Iris pigment epithelial cell (primary cell): ENCODE results near the gene SBF2.
"Not testable (repeated sequence)": the region's sequence is repeated elsewhere in the genome, so short reads cannot be mapped to it uniquely, and the experiment has no call there.

Experiments
- DNase-seq: peaks from one replicate; pipeline ENCODE4 v3.0.0-alpha.2; 2011; ENCODE audit warnings: low read depth

SBF2 gene

DNA sequence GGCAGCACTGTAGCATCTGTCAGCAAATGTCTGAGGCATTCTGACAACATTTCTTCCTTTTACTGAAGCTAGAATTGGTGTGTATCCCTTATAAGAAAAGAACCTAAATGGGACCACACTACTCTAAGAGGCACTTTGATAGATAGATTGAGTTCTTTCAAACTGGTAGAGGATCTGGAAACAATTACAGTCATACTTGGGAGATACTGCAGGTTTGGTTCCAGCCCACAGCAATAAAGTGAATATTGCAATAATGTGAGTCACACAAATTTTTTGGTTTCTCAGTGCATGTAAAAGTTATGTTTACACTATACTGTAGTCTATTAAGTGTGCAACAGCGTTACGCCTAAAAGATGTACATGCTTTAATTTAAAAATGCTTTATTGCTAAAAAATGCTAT, 96.9 kb downstream of the SBF2 start:
- DNase-seq = peak; percentile 47

DNA sequence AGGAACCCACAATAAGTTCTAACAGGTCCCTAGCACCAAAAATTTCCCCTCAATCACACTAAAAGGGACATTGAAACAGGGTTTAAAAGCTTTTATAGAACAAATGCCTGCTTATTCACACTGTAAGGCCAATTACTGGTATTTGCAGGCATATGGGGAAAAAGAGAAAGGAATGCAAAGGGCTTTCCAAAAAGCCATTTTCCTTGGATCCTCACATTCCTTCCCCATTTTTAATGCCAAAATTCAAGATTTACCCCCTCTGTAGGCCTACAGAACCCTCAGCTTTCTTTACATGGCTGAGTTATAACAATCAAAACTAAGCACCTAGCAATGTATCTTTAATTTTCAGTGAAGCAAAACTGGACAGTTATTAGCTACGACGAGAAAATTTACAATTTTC, 102.0 kb downstream of the SBF2 start:
- no peak for DNase-seq

DNA sequence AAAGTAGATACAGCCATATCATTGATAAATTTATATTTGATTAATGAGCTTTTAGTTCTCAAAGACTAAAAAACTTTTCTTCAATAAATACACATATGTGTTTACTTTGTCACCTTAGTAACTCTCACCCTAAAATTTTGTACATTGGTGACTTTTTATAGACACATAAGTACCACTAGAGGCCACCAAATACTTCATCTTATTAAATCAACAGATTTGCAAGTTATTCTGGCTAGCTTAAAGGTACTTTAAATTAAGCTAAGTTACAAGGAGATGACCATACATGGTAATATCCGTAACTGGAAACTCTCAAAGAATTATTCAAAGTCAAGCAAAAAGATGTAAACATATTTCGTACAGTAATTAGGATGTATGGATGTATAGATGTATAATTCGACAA, 112.2 kb downstream of the SBF2 start:
- DNase-seq = peak; percentile 66

DNA sequence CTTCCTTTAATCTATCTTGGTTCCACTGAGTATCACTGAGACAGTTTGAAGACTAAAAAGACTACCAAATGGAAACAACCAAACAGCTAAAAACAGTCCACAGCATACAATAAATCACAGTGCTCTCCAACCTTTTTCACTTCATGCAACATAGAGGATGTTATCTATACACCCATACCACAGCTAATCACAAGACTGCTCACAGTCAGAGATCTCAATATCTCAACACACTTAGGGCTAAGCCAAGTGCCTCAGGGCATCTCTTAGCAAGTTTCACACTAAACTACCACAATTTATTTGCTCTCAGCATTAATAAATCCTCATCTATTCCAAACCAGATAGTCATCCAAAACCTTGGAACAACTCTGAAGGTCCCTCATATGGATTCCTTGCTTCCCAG, 129.4 kb downstream of the SBF2 start:
- DNase-seq = no peak

- DNase-seq = no peak
Observed at GRCh38 chr11:10162222-10162621, 131.8 kb downstream of the SBF2 start.

DNA sequence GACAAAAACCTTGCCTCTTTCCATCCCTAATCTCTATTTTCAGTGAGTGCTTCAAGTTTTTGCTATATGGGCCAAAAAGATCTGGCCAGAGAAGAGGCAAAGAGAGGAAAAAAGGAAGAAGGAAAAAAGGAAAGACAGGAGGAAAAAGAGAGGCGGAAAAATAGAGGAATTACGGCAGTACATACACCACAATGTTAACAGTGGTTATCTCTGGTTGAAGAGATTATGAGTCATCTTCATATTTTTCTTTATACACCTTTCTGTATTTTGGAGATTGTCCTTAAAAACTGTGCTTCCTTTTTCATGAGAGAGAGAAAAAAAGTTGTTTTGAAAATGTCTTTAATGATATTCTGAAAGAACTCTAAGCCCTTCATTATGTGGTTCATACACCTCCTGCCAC, 133.7 kb downstream of the SBF2 start:
- no peak for DNase-seq

- no peak for DNase-seq
Observed at GRCh38 chr11:10158461-10158860, 135.6 kb downstream of the SBF2 start.

DNA sequence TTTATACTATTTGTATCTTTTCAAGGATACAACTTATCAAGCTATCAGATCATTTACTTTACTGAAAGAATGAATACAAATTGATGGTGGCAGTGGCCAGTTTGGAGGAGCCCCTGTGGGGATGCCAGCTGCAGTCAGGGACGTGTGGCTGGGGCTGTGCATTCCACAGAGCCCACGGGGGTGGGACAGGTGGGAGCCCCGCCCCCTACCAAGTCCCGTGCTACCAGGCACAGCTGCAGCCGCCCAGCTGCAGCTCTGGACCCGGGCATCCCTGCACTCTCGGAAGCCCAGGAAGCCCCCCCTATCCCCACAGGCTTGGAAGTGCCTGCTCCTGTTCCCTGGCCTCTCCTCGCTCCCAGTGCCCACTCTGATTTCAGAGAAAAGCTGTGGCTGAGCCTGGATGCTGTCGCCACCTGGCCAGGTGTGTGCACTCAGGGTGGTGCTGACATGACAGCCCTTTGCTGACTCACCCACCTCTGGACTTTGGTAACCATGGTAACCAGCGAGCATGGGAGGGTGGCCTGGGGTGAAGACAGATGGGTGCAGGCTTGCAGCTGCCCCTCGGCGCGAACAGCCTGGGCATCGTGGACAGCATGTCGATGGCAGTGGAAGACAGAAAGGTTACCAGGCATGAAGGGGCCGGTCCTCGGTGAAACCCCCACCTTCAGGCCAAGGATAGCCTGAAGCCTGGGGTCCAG, 138.1 kb downstream of the SBF2 start:
- DNase-seq = no peak

DNA sequence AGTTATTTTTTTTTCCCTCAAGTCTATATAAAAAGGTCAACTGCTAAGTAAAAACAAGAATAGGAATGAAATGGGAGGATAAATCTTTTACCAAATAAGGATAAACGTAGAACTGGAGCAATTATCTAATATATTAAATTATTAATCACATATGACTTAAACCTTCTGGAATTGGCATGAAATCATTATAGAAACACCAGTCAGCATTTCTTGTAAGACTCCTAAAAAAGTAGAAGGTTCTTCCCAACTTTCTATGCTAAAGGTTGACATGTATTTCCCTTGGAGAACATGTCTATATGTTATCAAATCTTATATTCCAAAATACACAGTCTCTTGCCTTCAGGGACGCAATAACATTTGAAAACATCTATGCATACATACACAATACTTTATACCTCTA, 143.2 kb downstream of the SBF2 start:
- no peak for DNase-seq

DNA sequence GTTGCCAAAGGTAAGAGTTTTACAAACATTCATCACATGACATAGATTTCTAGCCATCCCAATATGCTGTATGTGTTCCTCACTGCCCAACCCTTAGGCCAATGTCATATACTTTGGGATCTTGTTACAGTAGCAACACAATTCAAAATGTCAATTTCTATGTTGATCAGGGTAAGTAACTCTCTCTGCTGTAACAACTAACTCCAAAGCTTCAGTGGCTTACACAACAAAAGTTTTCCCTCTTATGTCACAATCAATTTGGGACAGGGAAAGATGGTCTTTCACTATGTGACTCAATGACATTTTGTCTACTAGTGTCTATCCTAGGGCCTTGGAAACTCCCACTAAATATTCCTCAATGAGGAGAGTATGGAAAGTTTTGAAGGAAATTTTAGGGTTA, 144.5 kb downstream of the SBF2 start:
- no peak for DNase-seq

DNA sequence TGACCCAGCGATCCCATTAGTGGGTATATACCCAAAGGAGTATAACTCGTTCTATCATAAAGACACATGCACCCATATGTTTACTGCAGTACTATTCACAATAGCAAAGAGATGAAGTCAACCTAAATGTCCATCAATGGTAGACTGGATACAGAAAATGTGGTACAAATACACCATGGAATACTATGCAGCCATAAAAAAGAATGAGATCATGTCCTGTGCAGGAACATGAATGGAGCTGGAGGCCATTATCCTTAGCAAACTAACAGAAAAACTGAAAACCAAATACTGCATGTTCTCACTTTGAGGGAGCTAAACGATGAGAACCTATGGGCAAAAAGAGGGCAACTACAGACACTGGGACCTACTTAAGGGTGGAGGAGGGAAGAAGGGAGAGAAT, 146.8 kb downstream of the SBF2 start:
- no peak for DNase-seq

DNA sequence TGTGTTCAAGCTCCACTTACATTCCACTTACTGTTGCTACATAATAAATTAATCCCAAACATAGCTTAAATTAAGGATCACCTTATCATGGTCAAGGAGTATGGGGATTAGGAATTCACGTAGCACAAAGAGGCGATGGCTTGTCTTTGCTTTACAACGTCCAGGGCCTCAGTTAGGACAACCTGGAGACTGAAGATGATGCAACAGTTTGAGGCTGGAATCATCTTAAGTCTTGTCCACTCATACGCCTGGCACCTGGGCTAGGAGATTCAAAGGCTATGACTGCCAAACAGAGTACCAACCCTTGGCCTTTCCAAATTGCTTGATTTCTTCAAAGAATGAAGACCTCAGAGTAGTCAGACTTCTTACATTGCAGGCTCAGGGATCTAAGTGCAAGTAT, 149.1 kb downstream of the SBF2 start:
- DNase-seq = no peak

DNA sequence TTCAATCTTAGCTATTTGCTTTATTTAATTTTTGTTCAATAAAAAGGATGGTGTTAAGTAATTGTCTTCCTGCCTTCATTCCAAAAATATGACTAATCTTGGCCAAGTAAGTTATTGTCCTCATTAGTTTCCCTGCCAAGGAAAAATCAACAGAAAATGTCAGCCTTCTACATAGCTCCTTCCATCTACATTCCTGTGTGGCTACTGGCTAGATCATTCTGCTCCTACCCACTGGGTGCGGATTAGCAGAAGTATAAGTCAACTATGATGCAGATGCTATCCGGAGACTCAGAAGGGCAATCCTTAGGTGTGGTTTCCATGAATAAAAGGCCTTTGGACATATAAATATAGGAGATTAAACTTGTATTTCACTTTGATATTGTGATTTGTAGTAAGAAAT, 154.4 kb downstream of the SBF2 start:
- DNase-seq = peak; percentile 92

- no peak for DNase-seq
Observed at GRCh38 chr11:10139143-10139542, 154.9 kb downstream of the SBF2 start.

- no peak for DNase-seq
Observed at GRCh38 chr11:10134975-10135481, 159.0 kb downstream of the SBF2 start.

GRCh38 chr11:10134226-10134625, 159.8 kb downstream of the SBF2 start:
- not testable (repeated sequence) for DNase-seq

DNA sequence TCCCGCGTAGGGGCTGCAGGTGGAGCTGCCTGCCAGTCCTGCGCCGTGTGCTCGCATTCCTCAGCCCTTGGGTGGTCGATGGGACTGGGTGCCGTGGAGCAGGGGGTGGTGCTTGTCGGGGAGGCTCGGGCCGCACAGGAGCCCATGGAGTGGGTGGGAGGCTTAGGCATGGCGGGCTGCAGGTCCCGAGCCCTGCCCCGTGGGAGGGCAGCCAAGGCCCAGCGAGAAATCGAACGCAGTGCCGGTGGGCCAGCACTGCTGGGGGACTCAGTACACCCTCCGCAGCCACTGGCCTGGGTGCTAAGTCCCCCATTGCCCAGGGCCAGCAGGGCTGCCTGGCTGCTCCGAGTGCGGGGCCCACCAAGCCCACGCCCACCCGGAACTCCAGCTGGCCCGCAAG, 160.8 kb downstream of the SBF2 start:
- DNase-seq = not testable (repeated sequence)

GRCh38 chr11:10130875-10131274, 163.1 kb downstream of the SBF2 start:
- no peak for DNase-seq

DNA sequence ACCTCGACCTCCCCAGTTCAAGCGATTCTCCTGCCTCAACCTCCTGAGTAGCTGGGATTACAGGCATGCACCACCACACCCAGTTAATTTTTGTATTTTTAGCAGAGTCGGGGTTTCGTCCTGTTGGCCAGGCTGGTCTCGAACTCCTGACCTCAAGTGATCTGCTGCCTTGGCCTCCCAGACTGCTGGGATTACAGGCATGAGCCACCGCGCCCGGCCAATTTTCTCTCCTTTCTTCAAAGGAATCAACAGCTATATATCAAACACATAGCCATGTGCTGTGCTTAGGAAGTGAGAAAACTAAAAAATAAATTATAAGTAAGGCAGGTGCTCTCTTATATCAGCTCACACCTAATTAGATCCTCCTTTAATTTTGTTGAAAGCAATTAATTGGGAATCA, 164.8 kb downstream of the SBF2 start:
- DNase-seq = not testable (repeated sequence)

DNA sequence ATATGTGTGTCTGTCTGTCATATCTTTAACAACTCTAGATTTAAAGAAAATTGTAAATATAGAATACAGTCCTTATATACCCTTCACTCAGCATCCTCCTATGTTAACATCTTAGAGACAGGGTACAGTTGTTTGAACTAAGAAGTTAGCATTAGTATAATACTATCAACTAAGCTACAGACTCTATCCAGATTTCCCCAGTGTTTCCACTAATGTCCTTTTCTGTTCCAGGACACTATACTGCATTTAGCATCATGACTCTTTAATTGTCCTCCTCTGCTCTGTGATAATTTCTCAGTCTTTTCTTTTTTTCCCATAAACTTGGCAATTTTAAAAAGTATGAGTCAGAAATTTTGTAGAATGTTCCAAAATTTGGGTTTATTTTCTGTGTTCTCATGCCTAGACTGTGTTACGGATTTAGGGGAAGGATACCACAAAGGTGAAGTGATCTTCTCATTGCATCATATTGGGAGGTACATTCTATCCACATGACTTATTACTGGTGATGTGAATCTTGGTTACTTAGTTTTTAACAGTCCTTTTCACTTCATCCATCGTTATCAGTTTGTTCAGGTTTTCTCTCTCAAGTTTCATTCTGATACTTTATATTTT, 168.4 kb downstream of the SBF2 start:
- DNase-seq = no peak

DNA sequence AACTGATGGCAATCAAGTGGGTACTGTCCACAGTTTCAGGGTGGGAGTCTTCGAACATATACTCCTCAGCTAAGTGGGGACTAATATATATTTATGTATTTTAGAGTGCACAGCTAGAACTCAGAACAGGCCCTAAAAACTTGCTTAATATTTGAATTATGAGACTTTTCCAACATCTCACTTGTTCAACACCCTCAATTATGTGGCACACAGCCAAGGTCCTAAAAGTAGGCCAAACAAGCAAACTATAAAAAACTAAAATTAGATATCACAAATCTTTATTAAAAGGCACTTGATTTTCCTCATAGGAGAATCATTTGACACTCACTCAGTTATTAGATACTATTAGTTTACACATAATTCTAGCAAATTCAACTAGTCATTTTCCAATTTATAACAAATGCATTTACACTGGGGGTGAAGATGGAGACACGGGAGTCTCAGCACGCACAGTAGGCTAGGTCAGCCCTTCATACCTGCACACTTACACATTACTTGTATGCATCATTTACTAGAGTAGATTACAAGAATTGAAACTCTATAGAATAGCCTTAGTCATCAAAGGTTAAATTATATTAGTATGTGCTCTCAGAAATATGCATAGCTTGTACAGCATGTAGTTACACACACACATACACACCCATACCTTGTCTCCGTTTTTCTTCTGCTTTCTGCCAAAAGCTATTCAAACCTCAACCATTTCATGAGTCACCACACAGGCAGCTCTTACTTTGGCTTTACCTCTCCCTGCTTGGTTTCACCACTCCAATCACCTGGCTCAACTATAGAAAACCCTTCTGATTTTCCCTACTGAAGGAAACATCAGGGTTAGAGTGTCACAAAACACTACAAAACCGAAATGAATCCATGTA, 171.5 kb downstream of the SBF2 start:
- DNase-seq = peak; percentile 76

- no peak for DNase-seq
Observed at GRCh38 chr11:10118865-10119264, 175.2 kb downstream of the SBF2 start.
